ENCODE results near the gene F7. TPM values are rescaled to one million over a fixed set of nuclear protein-coding genes. Genes with fewer than 3 reads are reported as not detected.

Gene F7
- total and polyA plus RNA-seq, 2 donors (not counting 3 experiments of a cell fraction or from before 2014, with no cell fraction given), result not detected

- Histone ChIP-seq H3K9ac (replicated peaks; ENCODE audit: extremely low read depth, insufficient read depth, low read length) (no peak overlapping the region), H3K4me2 (ENCODE audit: insufficient read depth, low read length) (no peak overlapping the region), H3K4me3 (replicated peaks in 1 of 3; ENCODE audit: insufficient read depth in 1 of 3, low read depth in 1 of 3, low read length in 3 of 3) (no peak overlapping the region), H3K27me3 (ENCODE audit: control insufficient read depth in 2 of 2, insufficient read depth in 2 of 2, low read length in 2 of 2) (no peaks in the 10 kb centered on the region), H4K20me1 (replicated peaks; ENCODE audit: control insufficient read depth, extremely low read depth, insufficient read depth, low read length) (no peaks in the 10 kb centered on the region), H3K9me1 (replicated peaks; ENCODE audit: control insufficient read depth, extremely low read depth, insufficient read depth, low read length) (no peaks in the 10 kb centered on the region), H3K4me1 (ENCODE audit: control insufficient read depth, extremely low read depth, insufficient read depth, low read length) (no peaks in the 10 kb centered on the region), H3K9me3 (replicated peaks; ENCODE audit: control insufficient read depth, insufficient read depth, low read length) (no peaks in the 10 kb centered on the region), H3K79me2 (ENCODE audit: control insufficient read depth, insufficient read depth, low read length) (no peaks in the 10 kb centered on the region), H3K27ac (ENCODE audit: insufficient read depth, low read depth, low read length) (no peak overlapping the region), H2AFZ (ENCODE audit: low read depth, low read length) (no peak overlapping the region), H3K36me3 (ENCODE audit: control insufficient read depth in 2 of 2, extremely low read depth in 1 of 2, insufficient read depth in 2 of 2, low read length in 2 of 2) (no peaks in the 10 kb centered on the region)
- dilution Hi-C loops (cut with MboI; ENCODE audit: extremely low pct_ligation_motif_present, low sequenced_read_pairs) (no loop called here), intact Hi-C loops (cut with micrococcal nuclease) (no loop called here)
- no peak for TF ChIP-seq POLR2AphosphoS5 (IDR thresholded peaks at IDR 0.05; ENCODE audit: insufficient read depth, low read depth, low read length)
- TF ChIP-seq MYC (IDR thresholded peaks at IDR 0.05; ENCODE audit: low read depth, low read length), result no peak
- no peak for TF ChIP-seq GATA2 (IDR thresholded peaks at IDR 0.05; ENCODE audit: insufficient read depth, insufficient read length, low read depth, low read length)
- TF ChIP-seq FOS (IDR thresholded peaks at IDR 0.05; ENCODE audit: borderline replicate concordance, insufficient read depth, low read length), result no peak
- no peak for TF ChIP-seq JUN (IDR thresholded peaks at IDR 0.05; ENCODE audit: borderline replicate concordance, insufficient read depth, insufficient read length, low read depth)
- TF ChIP-seq MAX (IDR thresholded peaks at IDR 0.05; ENCODE audit: insufficient read depth, insufficient read length), result no peak
- TF ChIP-seq EZH2 (IDR thresholded peaks at IDR 0.05; ENCODE audit: borderline replicate concordance, low read depth, low read length, severe bottlenecking), result no peak
- TF ChIP-seq CTCF (IDR thresholded peaks at IDR 0.05; ENCODE audit: extremely low read depth in 1 of 2, insufficient read depth in 1 of 2, low read depth in 1 of 2, low read length in 2 of 2), result no peak
- no peak for TF ChIP-seq POLR2A (IDR thresholded peaks at IDR 0.05; ENCODE audit: low read depth, low read length)
- FAIRE-seq (no peak), DNase-seq (ENCODE audit: low read depth, low spot score) (no peak)
- ChIA-PET POLR2A (no interaction called here), CTCF (no interaction called here)
- no TSS peak for BruUV-seq (replicated peaks)
Measured at GRCh38 chr13:113072376-113072775, 33.2 kb upstream of the F7 start.
